Stomach smooth muscle (tissue), 2 donors: ENCODE data around the gene SLC22A4.

Experiments
- H3K27ac ChIP-seq: one replicate; pipeline ENCODE4 v1.7.0; 2013; ENCODE audit warnings: mild to moderate bottlenecking, low read length, inconsistent platforms
- H3K27me3 ChIP-seq, 2 donors: one replicate each; pipeline ENCODE4 v1.7.0; 2013; ENCODE audit warnings: low read length in 2 of 2; ENCODE audit not compliant: insufficient read depth in 2 of 2, control insufficient read depth in 1 of 2
- H3K36me3 ChIP-seq, 2 donors: one replicate each; pipeline ENCODE4 v1.7.0; 2013; ENCODE audit warnings: low read length in 2 of 2; ENCODE audit not compliant: control insufficient read depth in 2 of 2, insufficient read depth in 2 of 2
- H3K4me1 ChIP-seq: one replicate; pipeline ENCODE4 v1.7.0; 2013; ENCODE audit warnings: low read length; ENCODE audit not compliant: control insufficient read depth, insufficient read depth
- H3K4me3 ChIP-seq, 2 donors: one replicate each; pipeline ENCODE4 v1.7.0; 2013; ENCODE audit warnings: low read length in 2 of 2
- H3K9ac ChIP-seq, 2 donors: one replicate each; pipeline ENCODE4 v1.7.0; 2013; ENCODE audit warnings: low read length in 2 of 2, mild to moderate bottlenecking in 1 of 2
- H3K9me3 ChIP-seq, 2 donors: one replicate each; pipeline ENCODE4 v1.7.0; 2013; ENCODE audit warnings: low read length in 2 of 2; ENCODE audit not compliant: control insufficient read depth in 2 of 2
- donor health status: healthy.
- donor health status: Pancreatic carcinoma.

SLC22A4 gene

DNA sequence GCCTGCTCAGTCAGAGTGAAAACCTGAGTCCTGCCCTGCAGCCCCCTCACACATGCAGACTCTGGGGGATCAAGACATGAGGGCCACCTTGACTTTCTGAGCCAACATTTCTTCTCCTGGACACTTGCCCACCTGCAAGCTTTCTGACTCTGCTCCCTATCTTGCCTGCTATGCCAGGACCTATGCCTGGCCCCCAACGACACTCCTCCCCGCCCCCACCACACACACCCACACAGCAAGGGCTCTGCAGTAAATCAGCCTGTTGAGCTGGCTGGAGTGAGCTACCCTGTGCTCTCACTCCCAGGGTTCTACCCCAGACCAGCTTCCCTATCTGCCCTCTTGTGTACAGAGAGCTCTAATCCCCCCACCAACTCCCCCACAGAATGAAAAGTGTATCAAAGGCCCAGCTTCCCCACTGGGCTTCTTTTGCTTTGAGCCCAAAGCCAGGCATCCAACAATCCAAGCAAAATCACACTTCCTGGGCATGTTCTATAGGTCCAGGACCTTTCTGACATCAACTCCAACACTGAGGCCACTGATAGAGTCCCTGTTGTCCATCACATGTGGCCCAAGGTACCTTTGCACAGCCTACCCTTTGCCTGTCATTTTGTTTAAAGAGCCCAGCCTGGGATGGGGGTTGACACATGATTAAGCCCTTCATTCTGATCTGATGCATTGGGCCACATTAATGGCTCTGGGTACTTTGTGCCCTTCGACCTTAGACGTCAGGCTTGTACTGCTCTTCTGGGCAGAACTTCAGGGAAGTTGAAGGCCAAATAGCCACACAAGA, 29.5 kb upstream of the SLC22A4 start:
- Histone ChIP-seq H3K4me1 (peaks cover 93% of the 10 kb centered on the region), H3K27ac (peak overlapping the region; percentile 100), H3K36me3 (peaks cover 39 to 72% of the 10 kb centered on the region in 2 donors), H3K9ac (peak overlapping the region; percentile 51 to 58), H3K27me3 (no peaks in the 10 kb centered on the region), H3K4me3 (peak overlapping the region in 1 of 2 donors; percentile 28), H3K9me3 (no peaks in the 10 kb centered on the region)

DNA sequence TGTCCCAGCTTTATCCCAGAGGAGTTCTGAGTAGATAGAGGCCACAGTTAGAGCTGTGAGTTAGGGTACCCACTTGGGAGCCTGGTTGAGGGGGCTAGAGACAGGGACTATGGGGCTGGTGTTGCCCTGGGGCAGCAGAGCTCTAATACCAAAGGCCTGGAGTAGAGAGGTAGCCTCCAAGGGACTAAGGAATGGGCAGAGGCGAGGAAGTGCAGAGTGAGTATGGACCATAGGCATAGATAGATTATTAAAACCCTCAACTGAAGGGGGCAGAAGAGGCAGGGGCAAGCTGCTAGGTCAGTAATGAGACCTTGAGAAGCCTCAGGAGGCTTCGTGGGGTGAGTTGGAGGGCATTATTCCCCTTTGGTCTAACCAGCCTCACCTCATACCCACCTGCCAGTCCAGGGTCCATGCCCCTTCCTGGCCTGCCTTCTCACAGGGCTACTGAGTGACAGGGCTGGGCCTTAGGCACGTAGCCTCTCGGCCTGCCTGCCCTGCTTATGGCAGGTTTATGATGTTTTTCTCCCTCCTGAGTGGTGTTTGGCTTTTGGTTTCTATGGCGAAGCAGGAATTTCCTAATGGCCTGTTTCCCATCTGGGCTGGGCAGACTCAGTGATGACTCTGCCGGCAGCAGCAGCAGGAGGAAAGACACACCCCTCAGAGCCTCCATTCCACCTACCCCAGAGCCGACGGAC, 28.7 kb upstream of the SLC22A4 start:
- Histone ChIP-seq H3K36me3 (peaks cover 43 to 77% of the 10 kb centered on the region in 2 donors), H3K27me3 (no peaks in the 10 kb centered on the region), H3K9me3 (no peaks in the 10 kb centered on the region), H3K9ac (peak overlapping the region; percentile 51 to 58), H3K4me1 (peaks cover 90% of the 10 kb centered on the region), H3K4me3 (peak overlapping the region; percentile 28 to 29), H3K27ac (peak overlapping the region; percentile 100)

DNA sequence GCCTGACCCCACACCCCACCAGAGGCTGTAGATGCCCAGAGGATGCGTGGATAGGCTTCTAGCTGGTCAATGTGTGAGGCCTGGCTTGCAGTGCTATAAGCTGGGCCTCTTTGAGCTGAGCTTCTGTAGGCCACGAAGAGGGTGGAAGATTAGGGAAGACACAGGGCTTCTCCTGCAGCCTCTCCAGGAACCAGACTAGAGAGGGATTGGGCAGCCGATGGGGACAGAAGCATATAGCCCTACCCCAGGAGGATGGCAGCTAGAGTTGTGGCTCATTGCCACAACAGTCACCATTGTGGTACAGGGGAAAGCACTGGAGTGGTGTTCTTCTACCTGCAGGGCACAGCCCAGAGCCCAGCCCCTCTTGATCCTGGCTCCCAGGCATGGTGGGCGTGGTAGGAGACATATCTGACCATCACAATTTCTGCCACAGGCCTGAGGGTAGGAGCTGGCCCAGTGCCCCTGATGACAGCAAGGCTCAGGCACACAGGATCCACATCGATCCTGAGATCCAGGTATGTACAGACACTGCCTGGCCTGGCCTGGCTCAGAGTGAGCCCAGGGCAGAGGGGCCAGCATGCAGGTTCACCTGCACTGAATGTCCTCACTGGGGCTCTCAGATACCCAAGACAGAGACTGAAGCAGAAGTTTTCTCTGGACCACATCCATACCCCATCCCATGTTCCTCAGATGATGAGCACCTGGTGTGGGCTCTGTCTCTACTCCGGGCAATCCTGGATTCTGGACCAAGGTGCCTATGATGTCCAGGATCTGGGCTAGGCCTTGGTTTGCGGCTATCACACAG, 28.0 kb upstream of the SLC22A4 start:
- Histone ChIP-seq H3K4me3 (no peak overlapping the region), H3K4me1 (peaks cover 87% of the 10 kb centered on the region), H3K27me3 (no peaks in the 10 kb centered on the region), H3K36me3 (peaks cover 50 to 78% of the 10 kb centered on the region in 2 donors), H3K9ac (peak overlapping the region in 1 of 2 donors; percentile 21), H3K27ac (peak overlapping the region; percentile 100), H3K9me3 (no peaks in the 10 kb centered on the region)

GRCh38 chr5:132266836-132267160, 27.4 kb upstream of the SLC22A4 start:
- Histone ChIP-seq H3K9me3 (no peaks in the 10 kb centered on the region), H3K4me1 (peaks cover 81% of the 10 kb centered on the region), H3K27me3 (no peaks in the 10 kb centered on the region), H3K27ac (peak overlapping the region; percentile 62), H3K4me3 (no peak overlapping the region), H3K36me3 (peaks cover 50 to 74% of the 10 kb centered on the region in 2 donors), H3K9ac (no peak overlapping the region)

- Histone ChIP-seq H3K4me3 (no peak overlapping the region), H3K27me3 (no peaks in the 10 kb centered on the region), H3K27ac (peak overlapping the region; percentile 62), H3K9ac (peak overlapping the region in 1 of 2 donors; percentile 28), H3K9me3 (no peaks in the 10 kb centered on the region), H3K4me1 (peaks cover 77% of the 10 kb centered on the region), H3K36me3 (peaks cover 51 to 77% of the 10 kb centered on the region in 2 donors)
Measured at GRCh38 chr5:132267166-132267739, 26.9 kb upstream of the SLC22A4 start.

- no peak overlapping the region for H3K4me3 ChIP-seq
- H3K27ac ChIP-seq = peak overlapping the region; percentile 62
- no peaks in the 10 kb centered on the region for H3K27me3 ChIP-seq
- H3K4me1 ChIP-seq = peaks cover 79% of the 10 kb centered on the region
- peaks cover 44 to 75% of the 10 kb centered on the region in 2 donors for H3K36me3 ChIP-seq
- no peaks in the 10 kb centered on the region for H3K9me3 ChIP-seq
- H3K9ac ChIP-seq = peak overlapping the region in 1 of 2 donors; percentile 21
Measured at GRCh38 chr5:132267931-132268768, 26.0 kb upstream of the SLC22A4 start.

GRCh38 chr5:132268769-132269551, 25.2 kb upstream of the SLC22A4 start:
- peaks cover 39 to 71% of the 10 kb centered on the region in 2 donors for H3K36me3 ChIP-seq
- H3K9me3 ChIP-seq = no peaks in the 10 kb centered on the region
- H3K27me3 ChIP-seq = no peaks in the 10 kb centered on the region
- no peak overlapping the region for H3K9ac ChIP-seq
- H3K27ac ChIP-seq = peak overlapping the region; percentile 62
- H3K4me1 ChIP-seq = peaks cover 71% of the 10 kb centered on the region
- H3K4me3 ChIP-seq = no peak overlapping the region

DNA sequence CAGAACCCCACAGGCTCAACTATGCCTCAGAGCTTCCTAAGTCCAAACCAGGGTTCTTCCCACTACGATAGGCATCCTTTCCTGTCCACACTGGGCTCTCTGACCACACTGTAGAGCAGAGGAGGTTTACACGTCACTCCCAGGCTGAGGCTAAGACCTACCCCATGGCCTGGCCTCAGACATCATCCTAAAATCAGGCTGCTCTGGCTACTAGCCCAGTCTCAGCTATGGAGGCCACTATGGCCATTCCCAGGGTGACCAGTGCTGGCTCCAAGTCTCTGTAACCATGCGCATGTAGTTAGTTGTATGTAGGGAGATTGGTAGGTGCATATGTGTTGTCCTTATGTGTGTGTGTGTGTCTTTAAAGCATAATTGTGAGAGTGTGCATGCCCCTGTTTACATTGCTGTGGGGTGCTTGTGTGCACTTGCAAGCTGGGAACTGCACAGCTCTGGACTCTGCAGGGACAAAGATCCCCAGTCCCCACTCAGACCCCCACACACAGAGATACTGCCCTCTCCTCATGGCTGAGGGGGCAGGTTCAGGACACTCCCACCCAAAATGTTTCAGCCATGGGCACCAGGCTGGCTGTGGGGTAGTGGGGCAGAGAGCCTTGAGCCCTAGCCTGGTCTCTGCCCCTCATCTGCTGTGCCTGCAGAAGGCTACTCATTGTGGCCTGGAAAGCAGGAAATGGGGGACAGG, 24.4 kb upstream of the SLC22A4 start:
- peaks cover 38 to 65% of the 10 kb centered on the region in 2 donors for H3K36me3 ChIP-seq
- no peak overlapping the region for H3K9ac ChIP-seq
- no peaks in the 10 kb centered on the region for H3K9me3 ChIP-seq
- peak overlapping the region; percentile 55 for H3K27ac ChIP-seq
- no peak overlapping the region for H3K4me3 ChIP-seq
- H3K4me1 ChIP-seq = peaks cover 62% of the 10 kb centered on the region
- no peaks in the 10 kb centered on the region for H3K27me3 ChIP-seq

GRCh38 chr5:132270335-132270665, 23.9 kb upstream of the SLC22A4 start:
- H3K27me3 ChIP-seq = no peaks in the 10 kb centered on the region
- H3K27ac ChIP-seq = peak overlapping the region; percentile 55
- no peak overlapping the region for H3K9ac ChIP-seq
- H3K4me1 ChIP-seq = peaks cover 57% of the 10 kb centered on the region
- no peaks in the 10 kb centered on the region for H3K9me3 ChIP-seq
- peaks cover 36 to 60% of the 10 kb centered on the region in 2 donors for H3K36me3 ChIP-seq
- no peak overlapping the region for H3K4me3 ChIP-seq
